HepG2 (cell line): ENCODE results near the gene S100P. TPM values are rescaled to one million over a fixed set of nuclear protein-coding genes. Genes with fewer than 3 reads are reported as not detected.

ENCODE experiments used
- ATAC-seq: fragments of 200-7000 bp; cut with Tn5 transposase; 3 replicates; pipeline ENCODE4 v1.9.1; 2020; ENCODE audit warnings: mild to moderate bottlenecking, moderate library complexity
- BruUV-seq: library from RNA; stranded (reverse); fragments of 400-500 nt; replicated peaks from 2 replicates; lab custom pipeline; 2021; lab: Mats Ljungman, UMichigan
- CTCF ChIA-PET: fragments of 300-600 bp; formaldehyde crosslinking; extraction: SDS; loops from one replicate; lab custom pipeline; 2021; ENCODE audit warnings: low total read pairs, inconsistent platforms, low intra/inter-chr PET ratio; lab: Yijun Ruan, JAX
- POLR2A ChIA-PET: fragments of 350-600 bp; sonication (Branson Sonifier 250); formaldehyde crosslinking; loops from one replicate; lab custom pipeline; 2020; ENCODE audit warnings: antibody characterized with exemption, inconsistent platforms; lab: Yijun Ruan, JAX
- DNase-seq: peaks from one replicate; pipeline ENCODE4 v3.0.0-alpha.2; 2015; ENCODE audit warnings: low spot score
- FAIRE-seq: peaks from 3 replicates; lab custom pipeline; 2011; peaks lifted over from hg19 to GRCh38; lab: Jason Lieb, UNC
- H2AFZ ChIP-seq: one replicate; pipeline ENCODE4 v1.6.1; 2011; ENCODE audit warnings: low read length, inconsistent platforms
- H3K27ac ChIP-seq: fragments of 300-600 bp; 3 replicates; pipeline ENCODE4 v1.8.0; 2011; ENCODE audit warnings: mixed run types, mild to moderate bottlenecking, mixed read lengths, low read length, inconsistent platforms; ENCODE audit not compliant: insufficient read depth; ENCODE audit errors: extremely low read length
- H3K27me3 ChIP-seq, 2 experiments: fragments of 200-600 bp in 1 of 2; 2 replicates in 1 of 2; 3 replicates in 1 of 2; pipeline versions ENCODE4 v1.6.0 to v1.8.0; 2011; ENCODE audit warnings: low read length in 2 of 2, mild to moderate bottlenecking in 2 of 2, moderate library complexity in 2 of 2, inconsistent platforms in 1 of 2; ENCODE audit not compliant: insufficient read depth in 2 of 2, control insufficient read depth in 1 of 2
- H3K36me3 ChIP-seq, 2 experiments: fragments of 200-600 bp in 1 of 2; replicated peaks in 1 of 2; 2 replicates in 1 of 2; 3 replicates in 1 of 2; pipeline versions ENCODE4 v1.5.1 to v1.8.0; 2011; ENCODE audit warnings: low read length in 2 of 2, inconsistent platforms in 1 of 2; ENCODE audit not compliant: insufficient read depth in 2 of 2, control insufficient read depth in 1 of 2
- H3K4me1 ChIP-seq: 2 replicates; pipeline ENCODE4 v1.5.1; 2012; ENCODE audit warnings: low read length, inconsistent platforms; ENCODE audit not compliant: insufficient read depth
- H3K4me2 ChIP-seq: 2 replicates; pipeline ENCODE4 v1.6.0; 2011; ENCODE audit warnings: low read depth, low read length, inconsistent platforms
- H3K4me3 ChIP-seq, 3 experiments: fragments of 200-600 bp in 1 of 3; sonication (generic), shearing (Covaris generic) in 1 of 3; replicated peaks in 1 of 3; 2 replicates each; pipeline ENCODE4 v1.5.1; 2011 to 2016; ENCODE audit warnings: low read length in 3 of 3, inconsistent platforms in 2 of 3, low read depth in 2 of 3, mild to moderate bottlenecking in 2 of 3, control low read depth in 1 of 3, mixed read lengths in 1 of 3; ENCODE audit not compliant: insufficient read depth in 1 of 3
- H3K79me2 ChIP-seq: one replicate; pipeline ENCODE4 v1.6.1; 2011; ENCODE audit warnings: low read length, inconsistent platforms; ENCODE audit not compliant: insufficient read depth
- H3K9ac ChIP-seq: 2 replicates; pipeline ENCODE4 v1.6.0; 2011; ENCODE audit warnings: mild to moderate bottlenecking, low read depth, low read length, inconsistent platforms; ENCODE audit not compliant: insufficient read depth
- H3K9me3 ChIP-seq: 2 replicates; pipeline ENCODE4 v1.5.1; 2012; ENCODE audit warnings: mild to moderate bottlenecking, low read length
- H4K20me1 ChIP-seq: 2 replicates; pipeline ENCODE4 v1.6.0; 2011; ENCODE audit warnings: inconsistent platforms, mild to moderate bottlenecking, low read length, moderate library complexity; ENCODE audit not compliant: insufficient read depth
- CTCF ChIP-seq: sonication (generic); formaldehyde crosslinking; IDR thresholded peaks from 2 replicates; pipeline ENCODE4 v1.5.0; 2020; ENCODE audit warnings: mild to moderate bottlenecking, missing genetic modification reagents, moderate library complexity
- HOXD1 ChIP-seq: sonication (generic); formaldehyde crosslinking; IDR thresholded peaks from 2 replicates; pipeline ENCODE4 v1.5.0; 2020; ENCODE audit warnings: missing genetic modification reagents
- NR1H2 ChIP-seq: sonication (generic); formaldehyde crosslinking; IDR thresholded peaks from 2 replicates; pipeline ENCODE4 v1.8.1; 2022; ENCODE audit warnings: low read depth, missing genetic modification reagents, borderline replicate concordance
- RNF219 ChIP-seq: sonication (generic); formaldehyde crosslinking; IDR thresholded peaks from 2 replicates; pipeline ENCODE4 v1.5.0; 2020; ENCODE audit warnings: mild to moderate bottlenecking, missing genetic modification reagents
- SALL1 ChIP-seq: sonication (generic); formaldehyde crosslinking; IDR thresholded peaks from 2 replicates; pipeline ENCODE4 v1.8.0; 2022; ENCODE audit warnings: mild to moderate bottlenecking, missing genetic modification reagents
- SRSF9 ChIP-seq: fragments of 200-400 bp; formaldehyde crosslinking; IDR thresholded peaks from 2 replicates; pipeline ENCODE4 v1.6.1; 2018; ENCODE audit warnings: borderline replicate concordance, mild to moderate bottlenecking, low read depth, low read length; ENCODE audit not compliant: insufficient read depth, poor library complexity, severe bottlenecking
- STAG1 ChIP-seq: sonication (generic); formaldehyde crosslinking; IDR thresholded peaks from 2 replicates; pipeline ENCODE4 v1.4.0; 2020; ENCODE audit warnings: missing genetic modification reagents
- XRCC5 ChIP-seq: fragments of 200-400 bp; formaldehyde crosslinking; optimal IDR thresholded peaks from 2 replicates; pipeline ENCODE3; 2017; ENCODE audit warnings: mild to moderate bottlenecking, low read length
- ZBTB38 ChIP-seq: sonication (generic); formaldehyde crosslinking; IDR thresholded peaks from 2 replicates; pipeline ENCODE4 v1.5.1; 2020; ENCODE audit warnings: mild to moderate bottlenecking, missing genetic modification reagents
- ZFP1 ChIP-seq: IDR thresholded peaks from 2 replicates; pipeline ENCODE4 v1.6.1; 2016
- ZNF121 ChIP-seq: sonication (generic); formaldehyde crosslinking; IDR thresholded peaks from 2 replicates; pipeline ENCODE4 v1.5.0; 2020; ENCODE audit warnings: mild to moderate bottlenecking, missing genetic modification reagents
- ZNF350 ChIP-seq: sonication (generic); formaldehyde crosslinking; IDR thresholded peaks from 2 replicates; pipeline ENCODE4 v1.4.0; 2020; ENCODE audit warnings: mild to moderate bottlenecking, low read depth, missing genetic modification reagents, borderline replicate concordance
- ZNF670 ChIP-seq: sonication (generic); formaldehyde crosslinking; IDR thresholded peaks from 2 replicates; pipeline ENCODE4 v1.8.0; 2022; ENCODE audit warnings: mild to moderate bottlenecking, missing genetic modification reagents, borderline replicate concordance
- WGBS: methylation state at CpG from one replicate; pipeline ENCODE4 v1.1.6; 2017; ENCODE audit warnings: low lambda C conversion rate; 5-methylcytosine and 5-hydroxymethylcytosine counted together
- in situ Hi-C: cut with HindIII; loops from 2 replicates; pipeline ENCODE4 v1.10.0; 2017; ENCODE audit warnings: low pct_unique_long_range_greater_than_20kb; ENCODE audit not compliant: extremely low pct_ligation_motif_present
- intact Hi-C: fragments of 100-400 bp; cut with micrococcal nuclease; formaldehyde crosslinking; loops from one replicate; pipeline ENCODE4 v1.10.0; 2022; ENCODE audit not compliant: unreplicated experiment
- polyA plus RNA-seq, 8 experiments: library from polyadenylated mRNA; depleted of rRNA in 3 of 8; stranded (reverse) in 7 of 8; unstranded in 1 of 8; fragments of >200 nt; fragmentation: Illumina TruSeq in 4 of 8; extraction: Trizol in 4 of 8; gene quantifications; 2 replicates each; pipeline versions ENCODE4 v1.2.1 to v1.2.3, GENCODE V29; 2011 to 2016; ENCODE audit warnings: low read depth in 4 of 8, missing spikeins in 1 of 8, mixed read lengths in 1 of 8; ENCODE audit not compliant: insufficient read depth in 1 of 8
- total RNA-seq, 5 experiments: library from RNA; depleted of rRNA; stranded (reverse); fragments of >200 nt; fragmentation: Illumina TruSeq; extraction: Trizol; gene quantifications; 2 replicates each; pipeline ENCODE4 v1.2.3, GENCODE V29; 2016; ENCODE audit warnings: low read depth in 1 of 5

The S100P gene
- total and polyA plus RNA-seq, 2 of the 13 experiments (the other 11 are each of a cell fraction or from before 2014, with no cell fraction given), result 278 to 1,649 TPM

DNA sequence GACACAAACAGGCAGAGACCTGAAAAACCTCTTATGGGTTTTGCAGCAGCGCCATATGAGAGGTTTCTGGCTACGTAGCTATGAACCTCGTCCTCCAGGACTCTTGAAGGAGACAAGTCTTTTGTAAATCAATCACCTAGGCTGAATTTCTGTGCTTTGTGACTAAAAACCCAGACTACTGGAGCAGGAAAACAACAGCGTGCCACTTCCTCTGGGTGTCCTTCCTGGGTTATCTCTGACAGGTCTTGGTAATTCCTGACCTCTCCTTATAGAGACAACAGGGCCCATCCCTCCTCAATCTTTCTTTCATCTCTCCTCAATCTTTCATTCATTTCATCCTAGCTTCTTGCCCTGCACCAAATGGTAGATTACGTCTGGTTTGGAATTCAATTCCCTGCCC lies 5.7 kb downstream of the S100P start (continued):
- TF ChIP-seq SRSF9 (no peak), ZFP1 (CRISPR knock-in tag) (no peak), ZNF670 (CRISPR knock-in tag) (no peak), NR1H2 (CRISPR knock-in tag) (no peak)

DNA sequence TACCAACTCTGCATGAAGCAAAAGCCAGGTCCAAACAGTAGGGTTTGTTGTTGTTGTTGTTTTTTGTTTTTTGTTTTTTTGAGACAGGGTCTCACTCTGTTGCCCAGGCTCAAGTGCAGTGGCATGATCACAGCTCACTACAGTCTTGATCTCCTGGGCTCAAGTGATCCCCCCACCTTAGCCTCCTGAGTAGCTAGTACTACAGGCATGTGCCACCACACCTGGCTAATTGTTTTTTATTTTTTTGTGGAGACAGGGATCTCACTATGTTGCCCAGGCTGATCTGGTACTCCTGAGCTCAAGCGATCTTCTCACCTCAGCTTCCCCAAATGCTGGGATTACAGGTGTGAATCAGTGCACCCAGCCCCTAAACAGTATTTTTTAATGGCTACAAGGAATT lies 6.2 kb downstream of the S100P start:
- ChIA-PET CTCF (interaction anchor here (1.1 kb wide), 1 partner anchor 153 kb away, joined by 3 read pairs; no protein-coding TSS in a partner anchor), POLR2A (no interaction called here)
- WGBS, result 95% methylated on average over 1 of the region's 1 CpG
- Histone ChIP-seq H3K36me3 (peaks cover 7 to 20% of the 10 kb centered on the region in 2 experiments; a peak in 3 of 5 replicates), H3K27ac (no peak overlapping the region), H3K9ac (no peak overlapping the region), H4K20me1 (peaks cover 10% of the 10 kb centered on the region; the same call in 1 of the 2 replicates), H3K4me3 (no peak overlapping the region), H3K79me2 (peaks cover 36% of the 10 kb centered on the region), H3K27me3 (no peaks in the 10 kb centered on the region), H3K9me3 (0 out of 2 replicates have a peak, but pooled peaks cover 4% of the 10 kb centered on the region), H3K4me2 (no peak overlapping the region), H2AFZ (no peak overlapping the region), H3K4me1 (peaks cover 49% of the 10 kb centered on the region)
- no TSS peak for BruUV-seq
- in situ Hi-C loops, result no loop called here
- FAIRE-seq (no peak), DNase-seq (no peak), ATAC-seq (no peak)
- intact Hi-C loops, result no loop called here
- peak; percentile 91 for TF ChIP-seq ZNF121
- TF ChIP-seq HOXD1 (CRISPR knock-in tag), result no peak

GRCh38 chr4:6701371-6701770 lies 7.7 kb downstream of the S100P start:
- no peak for FAIRE-seq
- in situ Hi-C loops, result no loop called here
- CTCF ChIA-PET, result no interaction called here
- TF ChIP-seq SALL1 (peak; percentile 16; the same call in 1 of the 2 replicates), ZBTB38 (CRISPR knock-in tag) (0 out of 2 replicates have a peak, but pooled peaks have one; percentile 29), XRCC5 (peak; percentile 26), CTCF (CRISPR knock-in tag) (peak; percentile 72), STAG1 (CRISPR knock-in tag) (peak; percentile 38), RNF219 (CRISPR knock-in tag) (no peak), ZNF350 (no peak)

More at GRCh38 chr4:6701371-6701770, 7.7 kb downstream of the S100P start:
- H3K4me2 ChIP-seq, result no peak overlapping the region
- POLR2A ChIA-PET, result interaction anchor here (1.0 to 1.5 kb wide), 5 partner anchors 8 to 192 kb away, joined by 3 to 6 read pairs (median 4); partner anchors contain the start of gene MRFAP1
- H4K20me1 ChIP-seq, result peaks cover 4% of the 10 kb centered on the region; the same call in 1 of the 2 replicates
- intact Hi-C loops, result no loop called here
- BruUV-seq, result no TSS peak
- H3K36me3 ChIP-seq, result peaks cover 7 to 17% of the 10 kb centered on the region in 2 experiments; a peak in 3 of 5 replicates
- no peak overlapping the region for H3K9ac ChIP-seq
- WGBS, result 74% methylated on average over 13 of the region's 13 CpGs
- peaks cover 38% of the 10 kb centered on the region for H3K79me2 ChIP-seq
- peaks cover 57% of the 10 kb centered on the region for H3K4me1 ChIP-seq
- no peak overlapping the region for H2AFZ ChIP-seq
- no peak overlapping the region for H3K27ac ChIP-seq
- peak; percentile 69 for ATAC-seq
- DNase-seq, result peak; percentile 46
- no peaks in the 10 kb centered on the region for H3K27me3 ChIP-seq
- no peak overlapping the region for H3K4me3 ChIP-seq
- H3K9me3 ChIP-seq, result 0 out of 2 replicates have a peak, but pooled peaks cover 4% of the 10 kb centered on the region
